ENCODE results near the gene SCO2. TPM values are rescaled to one million over a fixed set of nuclear protein-coding genes. Genes with fewer than 3 reads are reported as not detected.

Gene SCO2
- total and polyA plus RNA-seq, 10 donors = 1.2 to 12.7 (median 5.5) TPM; not detected in 1

DNA sequence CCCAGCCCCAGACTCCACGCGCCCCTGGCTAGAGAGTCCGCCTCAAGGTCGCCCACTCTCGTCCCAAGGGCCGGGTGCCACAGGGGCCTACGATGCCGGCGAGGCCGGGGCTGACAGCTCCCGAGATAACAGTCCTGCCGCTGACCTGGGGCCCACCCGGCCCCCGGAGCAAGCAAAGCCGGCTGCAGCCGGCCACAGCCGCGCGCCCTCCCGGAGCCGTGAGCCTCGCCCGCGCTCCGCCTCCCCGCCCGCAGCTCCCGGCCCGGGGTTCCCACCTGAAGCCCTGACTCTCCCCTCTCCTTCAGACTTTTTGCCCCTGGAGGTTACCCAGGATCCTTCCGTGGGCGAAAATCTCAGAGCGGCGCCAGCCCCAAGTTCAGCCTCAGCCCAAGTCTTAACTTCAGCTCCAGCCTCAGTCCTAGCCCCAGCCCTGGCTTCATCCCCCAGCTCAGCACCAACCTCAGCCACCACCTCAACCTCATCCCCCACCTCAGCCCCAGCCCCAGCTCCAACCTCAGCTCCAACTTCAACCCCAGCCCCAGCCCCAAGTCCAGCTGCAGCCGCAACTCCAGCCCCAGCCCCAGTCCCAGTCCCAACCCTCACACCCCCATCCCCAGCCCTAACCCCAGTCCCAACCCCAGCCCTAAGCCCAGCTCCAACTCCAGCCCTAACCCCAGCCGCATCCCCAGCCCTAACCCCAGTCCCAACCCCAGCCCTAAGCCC is 22.0 kb upstream of the SCO2 start:
- Histone ChIP-seq H3K27me3 (replicated peaks in 1 of 7) (peaks cover 0 to 34% (median 14%) of the 10 kb centered on the region in 7 donors), H3K27ac (peak overlapping the region in 2 of 8 donors; percentile 83 to 87)

DNA sequence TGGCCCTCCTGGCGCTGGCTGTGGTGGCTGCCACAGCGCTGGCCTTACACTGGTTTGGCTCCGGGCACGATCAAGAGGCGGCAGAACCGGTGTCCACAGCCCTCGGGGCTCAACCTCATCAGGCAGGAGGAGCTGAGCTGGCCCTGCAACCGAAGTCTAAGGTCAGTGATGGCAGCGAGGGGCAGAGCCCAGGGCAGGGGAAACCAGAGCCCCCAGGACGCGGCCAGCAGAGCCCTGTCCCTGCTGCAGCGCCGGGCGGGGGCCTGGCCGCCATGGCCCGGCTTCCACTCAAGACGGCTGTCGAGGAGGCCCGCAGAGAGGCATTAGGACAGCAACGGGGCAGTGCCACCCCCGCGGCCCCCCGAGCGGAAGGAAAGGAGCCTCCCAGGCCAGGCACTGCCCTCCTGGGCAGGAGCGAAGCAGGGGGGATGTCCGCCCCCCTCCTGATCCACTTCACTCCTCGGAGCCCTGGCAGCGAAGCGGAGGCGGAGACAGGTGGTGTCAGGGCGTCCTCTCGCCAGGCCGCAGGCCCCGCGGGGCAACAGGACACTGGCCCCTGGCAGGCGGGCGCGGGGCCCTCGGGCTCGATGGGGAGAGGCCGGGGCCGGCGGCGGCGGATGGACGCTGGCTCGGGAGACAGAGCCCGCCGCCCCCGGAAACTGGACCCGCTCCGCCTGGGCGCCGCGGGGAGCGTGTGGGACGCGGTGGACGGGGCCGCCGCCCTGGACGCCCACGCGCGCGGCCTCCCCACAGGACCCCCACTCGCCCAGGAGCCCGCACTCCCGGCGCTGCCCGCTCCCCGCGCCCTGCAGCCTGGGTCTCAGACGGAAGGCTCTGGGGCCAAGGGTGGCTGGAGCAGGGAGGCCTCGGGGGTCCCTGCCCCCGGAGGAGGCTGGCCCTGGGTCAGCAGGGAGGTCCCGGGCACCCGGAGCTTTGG is 21.2 kb upstream of the SCO2 start:
- no peak for TF ChIP-seq POLR2AphosphoS5 (IDR thresholded peaks at IDR 0.05)
- TF ChIP-seq, protein P1, sequence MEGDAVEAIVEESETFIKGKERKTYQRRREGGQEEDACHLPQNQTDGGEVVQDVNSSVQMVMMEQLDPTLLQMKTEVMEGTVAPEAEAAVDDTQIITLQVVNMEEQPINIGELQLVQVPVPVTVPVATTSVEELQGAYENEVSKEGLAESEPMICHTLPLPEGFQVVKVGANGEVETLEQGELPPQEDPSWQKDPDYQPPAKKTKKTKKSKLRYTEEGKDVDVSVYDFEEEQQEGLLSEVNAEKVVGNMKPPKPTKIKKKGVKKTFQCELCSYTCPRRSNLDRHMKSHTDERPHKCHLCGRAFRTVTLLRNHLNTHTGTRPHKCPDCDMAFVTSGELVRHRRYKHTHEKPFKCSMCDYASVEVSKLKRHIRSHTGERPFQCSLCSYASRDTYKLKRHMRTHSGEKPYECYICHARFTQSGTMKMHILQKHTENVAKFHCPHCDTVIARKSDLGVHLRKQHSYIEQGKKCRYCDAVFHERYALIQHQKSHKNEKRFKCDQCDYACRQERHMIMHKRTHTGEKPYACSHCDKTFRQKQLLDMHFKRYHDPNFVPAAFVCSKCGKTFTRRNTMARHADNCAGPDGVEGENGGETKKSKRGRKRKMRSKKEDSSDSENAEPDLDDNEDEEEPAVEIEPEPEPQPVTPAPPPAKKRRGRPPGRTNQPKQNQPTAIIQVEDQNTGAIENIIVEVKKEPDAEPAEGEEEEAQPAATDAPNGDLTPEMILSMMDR (IDR thresholded peaks at IDR 0.05 in 8 of 11, conservative IDR thresholded peaks at IDR 0.05 in 3 of 11) = no peak
- TF ChIP-seq POLR2A (IDR thresholded peaks at IDR 0.05) = no peak
- H3K4me1 ChIP-seq = peaks cover 20 to 93% (median 57%) of the 10 kb centered on the region in 6 donors
- peaks cover 0 to 34% (median 14%) of the 10 kb centered on the region in 7 donors for H3K27me3 ChIP-seq (replicated peaks in 1 of 7)
- 70 to 87% (median 82%) methylated on average over 42 to 78 of the region's 78 CpGs for WGBS, 5 donors
- H3K27ac ChIP-seq = peak overlapping the region in 2 of 8 donors; percentile 99
- intact Hi-C loops (cut with DNase I; ENCODE audit: low total_unique reads) = no loop called here
- no peak overlapping the region for H3K4me3 ChIP-seq
- no peaks in the 10 kb centered on the region for H3K36me3 ChIP-seq
- no peaks in the 10 kb centered on the region for H3K9me3 ChIP-seq
- peak; percentile 84 for DNase-seq

More for the DNA sequence above, 22.0 kb upstream of the SCO2 start:
- no peak overlapping the region for H3K4me3 ChIP-seq
- DNase-seq = peak; percentile 78
- no peaks in the 10 kb centered on the region for H3K36me3 ChIP-seq
- H3K4me1 ChIP-seq = peaks cover 20 to 84% (median 57%) of the 10 kb centered on the region in 6 donors
- WGBS, 5 donors = 42 to 81% (median 62%) methylated on average over 25 to 35 of the region's 35 CpGs
- H3K9me3 ChIP-seq = no peaks in the 10 kb centered on the region
- intact Hi-C loops (cut with DNase I; ENCODE audit: low total_unique reads) = no loop called here
- TF ChIP-seq, protein P1 (IDR thresholded peaks at IDR 0.05 in 8 of 11, conservative IDR thresholded peaks at IDR 0.05 in 3 of 11) = no peak
- TF ChIP-seq POLR2A (IDR thresholded peaks at IDR 0.05) (no peak), POLR2AphosphoS5 (IDR thresholded peaks at IDR 0.05) (no peak)

DNA sequence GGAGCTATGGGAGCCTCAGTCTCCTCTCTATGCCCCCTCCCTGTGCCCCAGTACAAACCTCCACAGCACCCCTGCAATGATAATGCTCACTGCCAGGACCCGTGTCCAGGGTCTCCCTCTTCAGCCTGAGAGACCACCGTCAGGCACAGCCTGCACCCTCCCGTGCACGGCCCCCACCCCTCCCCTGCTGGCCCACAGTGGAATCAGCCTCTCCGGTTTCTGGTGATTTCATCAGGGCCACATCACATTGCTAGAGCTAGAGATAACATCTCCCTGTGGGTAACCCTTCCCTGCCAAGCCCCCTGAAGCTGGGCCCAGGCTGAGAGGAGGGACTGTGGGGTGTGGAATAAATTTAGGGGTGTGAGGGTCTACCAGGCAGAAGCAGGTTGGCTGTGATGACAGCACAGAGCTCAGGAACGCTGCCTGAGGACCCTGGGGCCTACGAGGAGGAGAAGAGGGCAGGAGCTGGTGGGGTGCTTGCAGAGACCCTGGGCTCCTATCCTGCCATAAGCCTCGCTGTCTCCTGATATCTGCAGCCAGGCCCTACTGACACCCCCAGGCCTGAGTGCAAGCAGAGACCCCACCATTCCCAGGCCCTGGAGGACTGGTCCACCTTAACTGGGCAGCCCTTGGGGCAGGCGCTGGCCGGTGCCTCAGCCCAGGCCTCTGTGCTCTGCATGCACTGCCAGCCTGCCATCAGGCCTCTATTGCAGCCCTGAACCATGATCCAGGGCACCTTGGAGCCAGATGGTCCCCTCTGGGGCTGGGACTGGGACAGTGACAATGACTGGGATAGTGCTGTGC is 20.3 kb upstream of the SCO2 start, which contains the start of gene KLHDC7B:
TSS of gene KLHDC7B (plus strand) at position 378 of the 804 bp plus-strand sequence. CDS start at position 723, 345 bp downstream.
- TF ChIP-seq POLR2A (IDR thresholded peaks at IDR 0.05) (no peak), POLR2AphosphoS5 (IDR thresholded peaks at IDR 0.05) (no peak)
- TF ChIP-seq, protein P1 (IDR thresholded peaks at IDR 0.05 in 8 of 11, conservative IDR thresholded peaks at IDR 0.05 in 3 of 11) = no peak
- Histone ChIP-seq H3K9me3 (no peaks in the 10 kb centered on the region), H3K27ac (peak within 1 kb of the TSS; percentile 59 to 100 (median 98)), H3K27me3 (replicated peaks in 1 of 7) (peaks cover 0 to 34% (median 14%) of the 10 kb centered on the region in 7 donors), H3K4me1 (peaks cover 25 to 98% (median 60%) of the 10 kb centered on the region in 6 donors), H3K4me3 (no peak within 1 kb of the TSS), H3K36me3 (no peaks in the 10 kb centered on the region)
- 61 to 74% (median 65%) methylated on average over 8 to 10 of the region's 10 CpGs for WGBS, 5 donors
- peak; percentile 79 for DNase-seq
- intact Hi-C loops (cut with DNase I; ENCODE audit: low total_unique reads) = no loop called here
